ENCODE data around the gene FHOD3.
A peak's percentile ranks its signal among the peaks of the same experiment; 100 is the strongest.

Gene FHOD3

GRCh38 chr18:36490897-36491296 is 193.4 kb downstream of the FHOD3 start:
- no peak for DNase-seq

- DNase-seq, result no peak
Observed at GRCh38 chr18:36492604-36493329, 195.3 kb downstream of the FHOD3 start.

GRCh38 chr18:36493349-36494159 is 196.0 kb downstream of the FHOD3 start:
- no peak for DNase-seq

GRCh38 chr18:36494160-36494437 is 196.6 kb downstream of the FHOD3 start:
- DNase-seq, result no peak

- DNase-seq, result peak; percentile 29
Observed at GRCh38 chr18:36496022-36496421, 198.5 kb downstream of the FHOD3 start.

- no peak for DNase-seq
Observed at GRCh38 chr18:36499938-36500337, 202.4 kb downstream of the FHOD3 start.

- DNase-seq, result no peak
Observed at GRCh38 chr18:36501100-36501499, 203.6 kb downstream of the FHOD3 start.

GRCh38 chr18:36503477-36503876 is 206.0 kb downstream of the FHOD3 start:
- no peak for DNase-seq

GRCh38 chr18:36504928-36505327 is 207.4 kb downstream of the FHOD3 start:
- no peak for DNase-seq

GRCh38 chr18:36505665-36506064 is 208.2 kb downstream of the FHOD3 start:
- no peak for DNase-seq

- DNase-seq, result no peak
Observed at GRCh38 chr18:36509646-36510197, 212.2 kb downstream of the FHOD3 start.

GRCh38 chr18:36511791-36512352 is 214.4 kb downstream of the FHOD3 start:
- DNase-seq, result no peak

- DNase-seq, result no peak
Observed at GRCh38 chr18:36513556-36513955, 216.0 kb downstream of the FHOD3 start.

GRCh38 chr18:36514778-36515177 is 217.3 kb downstream of the FHOD3 start:
- DNase-seq, result no peak

- DNase-seq, result no peak
Observed at GRCh38 chr18:36516258-36516657, 218.7 kb downstream of the FHOD3 start.

- no peak for DNase-seq
Observed at GRCh38 chr18:36516726-36517125, 219.2 kb downstream of the FHOD3 start.

GRCh38 chr18:36518839-36519238 is 221.3 kb downstream of the FHOD3 start:
- DNase-seq, result no peak

- DNase-seq, result no peak
Observed at GRCh38 chr18:36519358-36519757, 221.8 kb downstream of the FHOD3 start.

GRCh38 chr18:36522509-36522908 is 225.0 kb downstream of the FHOD3 start:
- no peak for DNase-seq

GRCh38 chr18:36525913-36526312 is 228.4 kb downstream of the FHOD3 start:
- no peak for DNase-seq

- no peak for DNase-seq
Observed at GRCh38 chr18:36526611-36527010, 229.1 kb downstream of the FHOD3 start.

- no peak for DNase-seq
Observed at GRCh38 chr18:36527051-36527450, 229.5 kb downstream of the FHOD3 start.

- DNase-seq, result no peak
Observed at GRCh38 chr18:36527740-36528455, 230.4 kb downstream of the FHOD3 start.

Measured in CD4-positive, alpha-beta T cell treated with Interleukin-17A for 1 hour (primary cell).